Forelimb muscle (tissue), 1 donor: ENCODE results near the gene PATE4. TPM values are rescaled to one million over a fixed set of nuclear protein-coding genes. Genes with fewer than 3 reads are reported as not detected.

Source experiments
- DNase-seq: peaks from one replicate; pipeline ENCODE4 v3.0.0-alpha.2; 2013; ENCODE audit warnings: low read depth
- polyA plus RNA-seq: library from polyadenylated mRNA; unstranded; fragments of 120-200 nt; gene quantifications from one replicate; pipeline ENCODE4 v1.2.1, GENCODE V29; 2013; ENCODE audit not compliant: insufficient read length

The PATE4 gene
- polyA plus RNA-seq, 1 donor = not detected

GRCh38 chr11:125887373-125888324, 54.5 kb downstream of the PATE4 start, which contains the start of gene HYLS1:
Gene HYLS1 (plus strand): TSS chr11:125887668. CDS start chr11:125899369, 11,701 bp downstream.
- DNase-seq = peak; percentile 87

Other genes starting within 250 kb of the PATE4 start
- gene STT3A, start 240.5 kb upstream of the PATE4 start, polyA plus RNA-seq = 110 TPM
- gene CHEK1, start 208.2 kb upstream of the PATE4 start, polyA plus RNA-seq = 8.6 TPM
- 0.34 TPM for gene ACRV1, start 152.5 kb upstream of the PATE4 start, polyA plus RNA-seq
- gene PATE1, start 87.0 kb upstream of the PATE4 start, polyA plus RNA-seq = not detected
- not detected for gene PATE2, start 54.5 kb upstream of the PATE4 start, polyA plus RNA-seq
- gene PATE3, start 45.2 kb upstream of the PATE4 start, polyA plus RNA-seq = not detected
- gene HYLS1, start 54.4 kb downstream of the PATE4 start, polyA plus RNA-seq = 5.4 TPM
- 12.4 TPM for gene PUS3, start 69.9 kb downstream of the PATE4 start, polyA plus RNA-seq
- 0.59 TPM for gene DDX25, start 71.2 kb downstream of the PATE4 start, polyA plus RNA-seq
- 0.28 TPM for gene VSIG10L2, start 112.7 kb downstream of the PATE4 start, polyA plus RNA-seq
- 24.4 TPM for gene CDON, start 229.6 kb downstream of the PATE4 start, polyA plus RNA-seq